ENCODE measurements around the gene SNX9.
A peak's percentile ranks its signal among the peaks of the same experiment; 100 is the strongest.
"Not testable (repeated sequence)": the region's sequence is repeated elsewhere in the genome, so short reads cannot be mapped to it uniquely, and the experiment has no call there.

Gene SNX9

GRCh38 chr6:157929076-157929475 is 106.0 kb downstream of the SNX9 start:
- no peak for DNase-seq

GRCh38 chr6:157929765-157930319 is 106.8 kb downstream of the SNX9 start:
- DNase-seq = no peak

- no peak for DNase-seq
These were observed 112.7 kb downstream of the SNX9 start for GRCh38 chr6:157935786-157936185.

- no peak for DNase-seq
These were observed 114.3 kb downstream of the SNX9 start for GRCh38 chr6:157937318-157937717.

GRCh38 chr6:157937916-157938315 is 114.9 kb downstream of the SNX9 start:
- DNase-seq = no peak

- not testable (repeated sequence) for DNase-seq
These were observed 117.5 kb downstream of the SNX9 start for GRCh38 chr6:157940375-157941036.

GRCh38 chr6:157941101-157941863 is 118.2 kb downstream of the SNX9 start:
- DNase-seq = no peak

- no peak for DNase-seq
These were observed 119.3 kb downstream of the SNX9 start for GRCh38 chr6:157942351-157942750.

GRCh38 chr6:157943249-157943963 is 120.4 kb downstream of the SNX9 start:
- no peak for DNase-seq

- DNase-seq = no peak
These were observed 120.9 kb downstream of the SNX9 start for GRCh38 chr6:157943964-157944283.

GRCh38 chr6:157944983-157945931 is 122.2 kb downstream of the SNX9 start:
- no peak for DNase-seq

- DNase-seq = no peak
These were observed 123.1 kb downstream of the SNX9 start for GRCh38 chr6:157946053-157946617.

GRCh38 chr6:157946865-157947532 is 124.0 kb downstream of the SNX9 start:
- peak; percentile 75 for DNase-seq

- DNase-seq = not testable (repeated sequence)
These were observed 127.9 kb downstream of the SNX9 start for GRCh38 chr6:157950899-157951298.

GRCh38 chr6:157951828-157952227 is 128.8 kb downstream of the SNX9 start:
- no peak for DNase-seq

- DNase-seq = no peak
These were observed 129.9 kb downstream of the SNX9 start for GRCh38 chr6:157952861-157953351.

- no peak for DNase-seq
These were observed 130.6 kb downstream of the SNX9 start for GRCh38 chr6:157953580-157954091.

GRCh38 chr6:157954150-157955117 is 131.4 kb downstream of the SNX9 start:
- DNase-seq = no peak

- DNase-seq = no peak
These were observed 132.6 kb downstream of the SNX9 start for GRCh38 chr6:157955675-157956074.

Data from hematopoietic multipotent progenitor cell treated with erythropoietin and hydrocortisone succinate and interleukin-3 and kit ligand, for 8 days (in vitro differentiated cells).